ENCODE measurements around the gene SIGLEC10. TPM values are rescaled to one million over a fixed set of nuclear protein-coding genes. Genes with fewer than 3 reads are reported as not detected.

Gene SIGLEC10
- total RNA-seq, 3 donors from 2014 or later (not counting 1 experiment from before 2014, with no cell fraction given) = 1.7 to 28.9 (median 6.6) TPM

GRCh38 chr19:51367565-51368365 is 49.7 kb downstream of the SIGLEC10 start:
- ATAC-seq (peak; percentile 68 to 92 (median 69)), DNase-seq (peak; percentile 94 to 95)
- no peaks in the 10 kb centered on the region for H3K27me3 Mint-ChIP-seq (ENCODE audit: low read depth in 2 of 2)
- intact Hi-C loops (cut with micrococcal nuclease) = loop anchor here (1.0 to 5.0 kb wide), 3 partner anchors 28 to 235 kb away; no protein-coding TSS in a partner anchor
- Histone ChIP-seq H3K4me3 (ENCODE audit: low read length) (peak overlapping the region; percentile 95), H3K4me1 (ENCODE audit: control insufficient read depth, insufficient read depth, low read length) (peaks cover 82% of the 10 kb centered on the region), H3K27me3 (ENCODE audit: control insufficient read depth, insufficient read depth, low read length) (no peaks in the 10 kb centered on the region), H3K36me3 (ENCODE audit: control insufficient read depth, insufficient read depth, low read length) (peaks cover 7% of the 10 kb centered on the region), H3K27ac (ENCODE audit: low read length) (peak overlapping the region; percentile 88), H3K9me3 (ENCODE audit: control insufficient read depth, insufficient read depth, low read length) (no peaks in the 10 kb centered on the region)
- H3K9me3 Mint-ChIP-seq = no peaks in the 10 kb centered on the region
- H3K27ac Mint-ChIP-seq = peak overlapping the region; percentile 88 to 94
- peaks cover 54 to 80% of the 10 kb centered on the region in 2 donors for H3K4me1 Mint-ChIP-seq
- peak overlapping the region; percentile 98 for H3K4me3 Mint-ChIP-seq
- under 1% methylated on average over 64 of the region's 64 CpGs for WGBS (ENCODE audit: insufficient coverage)
- peaks cover 18% of the 10 kb centered on the region for H3K36me3 Mint-ChIP-seq
- no peak for TF ChIP-seq CTCF (IDR thresholded peaks at IDR 0.05)

- no peak for ATAC-seq
- H3K36me3 Mint-ChIP-seq = peaks cover 18% of the 10 kb centered on the region
- no peaks in the 10 kb centered on the region for H3K27me3 Mint-ChIP-seq (ENCODE audit: low read depth in 2 of 2)
- no peaks in the 10 kb centered on the region for H3K9me3 ChIP-seq (ENCODE audit: control insufficient read depth, insufficient read depth, low read length)
- H3K4me3 Mint-ChIP-seq = peak overlapping the region; percentile 98
- peaks cover 82% of the 10 kb centered on the region for H3K4me1 ChIP-seq (ENCODE audit: control insufficient read depth, insufficient read depth, low read length)
- WGBS (ENCODE audit: insufficient coverage) = 0% methylated on average over 15 of the region's 15 CpGs
- intact Hi-C loops (cut with micrococcal nuclease) = loop anchor here (1.0 to 5.0 kb wide), 3 partner anchors 28 to 235 kb away; no protein-coding TSS in a partner anchor
- H3K36me3 ChIP-seq (ENCODE audit: control insufficient read depth, insufficient read depth, low read length) = peaks cover 7% of the 10 kb centered on the region
- no peak for DNase-seq
- H3K4me3 ChIP-seq (ENCODE audit: low read length) = peak overlapping the region; percentile 95
- H3K27ac ChIP-seq (ENCODE audit: low read length) = peak overlapping the region; percentile 88
- TF ChIP-seq CTCF (IDR thresholded peaks at IDR 0.05) = no peak
- H3K4me1 Mint-ChIP-seq = peaks cover 53 to 82% of the 10 kb centered on the region in 2 donors
- H3K9me3 Mint-ChIP-seq = no peaks in the 10 kb centered on the region
- peak overlapping the region; percentile 88 to 94 for H3K27ac Mint-ChIP-seq
- no peaks in the 10 kb centered on the region for H3K27me3 ChIP-seq (ENCODE audit: control insufficient read depth, insufficient read depth, low read length)
These were observed 50.2 kb downstream of the SIGLEC10 start for GRCh38 chr19:51367255-51367564.

- H3K4me1 ChIP-seq (ENCODE audit: control insufficient read depth, insufficient read depth, low read length) = peaks cover 78% of the 10 kb centered on the region
- intact Hi-C loops (cut with micrococcal nuclease) = loop anchor here (1.0 to 5.0 kb wide), 3 partner anchors 28 to 234 kb away; no protein-coding TSS in a partner anchor
- peaks cover 53 to 87% of the 10 kb centered on the region in 2 donors for H3K4me1 Mint-ChIP-seq
These were observed 50.8 kb downstream of the SIGLEC10 start for GRCh38 chr19:51366389-51367254.

More at GRCh38 chr19:51366389-51367254, 50.8 kb downstream of the SIGLEC10 start:
- H3K27me3 Mint-ChIP-seq (ENCODE audit: low read depth in 2 of 2) = no peaks in the 10 kb centered on the region
- ATAC-seq (peak; percentile 38 to 52 (median 39)), DNase-seq (peak; percentile 78 to 94)
- peak overlapping the region; percentile 88 to 94 for H3K27ac Mint-ChIP-seq
- under 1% methylated on average over 52 of the region's 54 CpGs for WGBS (ENCODE audit: insufficient coverage)
- no peak for TF ChIP-seq CTCF (IDR thresholded peaks at IDR 0.05)
- H3K4me3 ChIP-seq (ENCODE audit: low read length) = peak overlapping the region; percentile 95
- peak overlapping the region; percentile 98 for H3K4me3 Mint-ChIP-seq
- H3K27ac ChIP-seq (ENCODE audit: low read length) = peak overlapping the region; percentile 88
- no peaks in the 10 kb centered on the region for H3K9me3 ChIP-seq (ENCODE audit: control insufficient read depth, insufficient read depth, low read length)
- peaks cover 18% of the 10 kb centered on the region for H3K36me3 Mint-ChIP-seq
- no peaks in the 10 kb centered on the region for H3K9me3 Mint-ChIP-seq
- H3K36me3 ChIP-seq (ENCODE audit: control insufficient read depth, insufficient read depth, low read length) = peaks cover 7% of the 10 kb centered on the region
- no peaks in the 10 kb centered on the region for H3K27me3 ChIP-seq (ENCODE audit: control insufficient read depth, insufficient read depth, low read length)
